Osteocyte (in vitro differentiated cells): ENCODE data around the gene SEMA5B. TPM values are rescaled to one million over a fixed set of nuclear protein-coding genes. Genes with fewer than 3 reads are reported as not detected.

ENCODE experiments used
- DNase-seq: peaks from one replicate; pipeline ENCODE4 v3.0.0; 2021; ENCODE audit warnings: mixed read lengths; ENCODE audit not compliant: unreplicated experiment; ENCODE audit errors: extremely low spot score
- H3K27ac Mint-ChIP-seq: one replicate; pipeline ENCODE4 v1.8.0; 2021; ENCODE audit warnings: mild to moderate bottlenecking, mixed read lengths; ENCODE audit not compliant: unreplicated experiment
- H3K27me3 Mint-ChIP-seq: one replicate; pipeline ENCODE4 v1.8.0; 2021; ENCODE audit warnings: mixed read lengths; ENCODE audit not compliant: unreplicated experiment
- H3K36me3 Mint-ChIP-seq: one replicate; pipeline ENCODE4 v1.8.0; 2021; ENCODE audit warnings: mixed read lengths; ENCODE audit not compliant: unreplicated experiment
- H3K4me1 Mint-ChIP-seq: one replicate; pipeline ENCODE4 v1.8.0; 2021; ENCODE audit warnings: mixed read lengths; ENCODE audit not compliant: unreplicated experiment
- H3K4me3 Mint-ChIP-seq: one replicate; pipeline ENCODE4 v1.8.0; 2021; ENCODE audit warnings: mild to moderate bottlenecking, moderate library complexity, mixed read lengths; ENCODE audit not compliant: unreplicated experiment
- H3K9me3 Mint-ChIP-seq: one replicate; pipeline ENCODE4 v1.8.0; 2021; ENCODE audit warnings: mixed read lengths; ENCODE audit not compliant: unreplicated experiment
- total RNA-seq: library from RNA; stranded (reverse); gene quantifications from 2 replicates; pipeline ENCODE4 v1.2.1, GENCODE V29; 2021
- TF ChIP-seq, protein P1 (sequence below): fragments of 200-600 bp; sonication (generic); IDR thresholded peaks from 2 replicates; pipeline ENCODE4 v1.5.0; 2021; ENCODE audit warnings: antibody characterized with exemption, mild to moderate bottlenecking, moderate library complexity

Gene SEMA5B
- total RNA-seq, 1 donor from 2014 or later, result 1.3 TPM

DNA sequence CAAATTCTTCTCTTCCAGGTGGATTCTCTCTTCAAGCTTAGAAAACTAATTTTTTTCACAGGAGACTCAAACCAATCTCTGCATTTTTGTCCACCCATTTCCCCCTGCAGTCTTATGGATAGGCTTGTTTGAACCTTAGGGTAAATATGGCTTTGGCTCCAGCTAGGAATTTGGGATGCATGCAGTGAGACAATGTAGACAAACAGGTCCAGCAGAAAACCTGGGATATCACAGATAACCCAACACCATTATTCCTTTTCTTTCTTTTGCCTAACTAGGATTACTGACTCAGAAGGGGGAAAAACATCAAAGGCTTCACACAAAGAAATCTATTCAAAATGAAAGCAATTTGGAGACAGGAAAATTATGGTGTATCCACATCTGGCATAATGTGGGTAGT lies 11.2 kb upstream of the SEMA5B start:
- TF ChIP-seq, protein P1, sequence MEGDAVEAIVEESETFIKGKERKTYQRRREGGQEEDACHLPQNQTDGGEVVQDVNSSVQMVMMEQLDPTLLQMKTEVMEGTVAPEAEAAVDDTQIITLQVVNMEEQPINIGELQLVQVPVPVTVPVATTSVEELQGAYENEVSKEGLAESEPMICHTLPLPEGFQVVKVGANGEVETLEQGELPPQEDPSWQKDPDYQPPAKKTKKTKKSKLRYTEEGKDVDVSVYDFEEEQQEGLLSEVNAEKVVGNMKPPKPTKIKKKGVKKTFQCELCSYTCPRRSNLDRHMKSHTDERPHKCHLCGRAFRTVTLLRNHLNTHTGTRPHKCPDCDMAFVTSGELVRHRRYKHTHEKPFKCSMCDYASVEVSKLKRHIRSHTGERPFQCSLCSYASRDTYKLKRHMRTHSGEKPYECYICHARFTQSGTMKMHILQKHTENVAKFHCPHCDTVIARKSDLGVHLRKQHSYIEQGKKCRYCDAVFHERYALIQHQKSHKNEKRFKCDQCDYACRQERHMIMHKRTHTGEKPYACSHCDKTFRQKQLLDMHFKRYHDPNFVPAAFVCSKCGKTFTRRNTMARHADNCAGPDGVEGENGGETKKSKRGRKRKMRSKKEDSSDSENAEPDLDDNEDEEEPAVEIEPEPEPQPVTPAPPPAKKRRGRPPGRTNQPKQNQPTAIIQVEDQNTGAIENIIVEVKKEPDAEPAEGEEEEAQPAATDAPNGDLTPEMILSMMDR, result no peak
- H3K4me1 Mint-ChIP-seq, result peaks cover 21% of the 10 kb centered on the region
- DNase-seq, result no peak
- H3K27me3 Mint-ChIP-seq, result peaks cover 42% of the 10 kb centered on the region
- no peak overlapping the region for H3K27ac Mint-ChIP-seq
- H3K4me3 Mint-ChIP-seq, result no peak overlapping the region
- H3K36me3 Mint-ChIP-seq, result no peaks in the 10 kb centered on the region
- H3K9me3 Mint-ChIP-seq, result no peaks in the 10 kb centered on the region

DNA sequence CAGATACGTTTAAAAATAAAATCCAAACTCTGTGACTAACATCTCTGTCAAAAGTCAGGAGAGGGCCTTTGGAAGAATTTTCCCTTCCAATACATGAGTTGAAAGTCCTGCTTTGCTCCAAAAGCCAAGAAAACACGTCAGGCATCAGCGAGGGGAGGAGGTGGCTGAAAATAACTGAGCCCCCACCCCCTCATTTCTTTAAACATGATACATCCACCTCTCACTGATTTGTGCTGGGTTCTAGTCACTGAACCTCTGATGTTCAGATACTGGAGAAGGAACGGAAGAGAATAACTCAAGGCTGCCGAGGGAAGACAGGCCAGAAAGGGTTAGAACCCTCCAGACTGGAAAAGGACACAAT lies 9.4 kb upstream of the SEMA5B start:
- Mint-ChIP-seq H3K4me1 (peaks cover 21% of the 10 kb centered on the region), H3K36me3 (no peaks in the 10 kb centered on the region), H3K27me3 (peaks cover 40% of the 10 kb centered on the region), H3K4me3 (no peak overlapping the region), H3K27ac (peak overlapping the region; percentile 60), H3K9me3 (no peaks in the 10 kb centered on the region)
- TF ChIP-seq, protein P1, result no peak
- DNase-seq, result no peak

DNA sequence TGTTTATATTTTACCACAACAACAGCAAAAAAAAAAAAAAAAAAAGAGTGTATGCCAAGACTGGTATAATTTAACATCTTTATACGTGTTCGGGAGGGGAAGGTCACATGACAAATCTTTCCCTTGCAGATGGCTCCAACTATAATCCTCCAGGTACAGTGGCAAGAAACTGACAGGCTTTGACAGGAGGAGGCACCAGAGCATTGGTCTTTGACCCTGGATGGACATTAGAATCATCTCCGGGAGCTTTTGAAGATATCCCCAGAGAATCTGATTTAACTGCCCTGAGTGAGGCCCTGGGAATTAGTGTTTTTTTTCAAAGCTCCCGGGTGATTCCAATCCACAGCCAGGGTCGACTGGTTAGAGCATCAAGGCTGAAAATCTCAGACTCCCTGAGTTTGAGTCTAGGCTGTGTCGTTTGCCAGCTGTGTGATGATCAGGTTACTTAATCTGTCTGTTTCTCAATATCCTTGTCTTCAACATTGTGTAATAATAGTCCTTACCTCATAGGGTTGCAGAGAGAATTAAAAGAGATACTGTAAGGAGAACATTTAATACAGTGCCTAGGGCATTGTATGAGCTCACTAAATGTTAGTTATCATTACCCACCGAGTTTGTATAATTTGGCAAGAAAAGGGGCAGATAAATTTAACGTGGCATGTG lies 8.9 kb upstream of the SEMA5B start:
- H3K4me1 Mint-ChIP-seq, result peaks cover 21% of the 10 kb centered on the region
- DNase-seq, result no peak
- H3K27me3 Mint-ChIP-seq, result peaks cover 35% of the 10 kb centered on the region
- no peaks in the 10 kb centered on the region for H3K9me3 Mint-ChIP-seq
- TF ChIP-seq, protein P1, result no peak
- H3K27ac Mint-ChIP-seq, result peak overlapping the region; percentile 74
- H3K4me3 Mint-ChIP-seq, result no peak overlapping the region
- no peaks in the 10 kb centered on the region for H3K36me3 Mint-ChIP-seq

DNA sequence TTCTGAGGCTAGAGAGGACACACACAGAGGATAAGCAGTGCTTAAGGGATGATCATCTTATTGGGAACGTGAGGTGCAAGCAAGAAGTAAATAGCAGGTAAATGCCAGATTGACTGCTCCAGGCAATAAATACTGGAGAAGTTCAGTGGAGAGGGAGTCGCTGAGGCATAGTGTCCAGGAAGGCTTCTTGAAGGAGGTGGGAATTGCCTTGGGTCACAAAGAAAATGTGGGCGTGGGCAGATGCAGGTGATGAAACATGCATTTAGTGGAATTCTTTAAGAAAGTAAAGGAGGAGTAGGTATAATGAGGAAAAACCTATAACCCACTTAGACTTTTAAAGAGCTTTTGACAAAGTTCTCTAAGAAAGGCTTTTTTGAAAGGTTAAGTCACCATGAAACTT lies 7.4 kb upstream of the SEMA5B start:
- TF ChIP-seq, protein P1, result no peak
- H3K27me3 Mint-ChIP-seq, result peaks cover 31% of the 10 kb centered on the region

DNA sequence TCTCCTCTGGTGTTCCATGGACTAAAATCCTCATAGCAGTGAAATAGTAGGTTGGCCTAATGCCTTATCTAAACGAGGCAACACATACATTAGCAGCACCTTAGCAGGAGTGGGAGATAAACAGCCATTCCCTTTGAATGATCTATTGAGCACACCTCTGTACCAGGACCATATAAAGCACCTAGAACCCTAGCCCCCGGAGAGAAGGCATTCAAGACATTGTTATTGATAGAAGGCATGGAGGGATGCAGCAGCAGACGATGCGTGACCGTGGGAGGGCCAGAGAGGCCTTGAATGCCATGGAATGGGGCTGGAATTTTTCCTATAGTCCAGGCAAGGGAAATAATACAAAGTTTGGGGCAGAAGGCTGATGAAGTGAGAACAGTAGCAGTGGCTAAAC lies 6.6 kb upstream of the SEMA5B start:
- DNase-seq, result no peak
- Mint-ChIP-seq H3K36me3 (no peaks in the 10 kb centered on the region), H3K27me3 (peaks cover 32% of the 10 kb centered on the region), H3K4me1 (peaks cover 20% of the 10 kb centered on the region), H3K27ac (no peak overlapping the region), H3K9me3 (no peaks in the 10 kb centered on the region), H3K4me3 (no peak overlapping the region)
- TF ChIP-seq, protein P1, result no peak

More for the DNA sequence above, 7.4 kb upstream of the SEMA5B start:
- no peak overlapping the region for H3K4me3 Mint-ChIP-seq
- no peak for DNase-seq
- no peaks in the 10 kb centered on the region for H3K9me3 Mint-ChIP-seq
- peaks cover 21% of the 10 kb centered on the region for H3K4me1 Mint-ChIP-seq
- H3K27ac Mint-ChIP-seq, result no peak overlapping the region
- H3K36me3 Mint-ChIP-seq, result no peaks in the 10 kb centered on the region
